Measurements from ENCODE around the gene PAX4. TPM values are rescaled to one million over a fixed set of nuclear protein-coding genes. Genes with fewer than 3 reads are reported as not detected.

Gene PAX4
- total and polyA plus RNA-seq, 9 of the 15 experiments (the other 6 are each of a cell fraction or from before 2014, with no cell fraction given), result not detected

DNA sequence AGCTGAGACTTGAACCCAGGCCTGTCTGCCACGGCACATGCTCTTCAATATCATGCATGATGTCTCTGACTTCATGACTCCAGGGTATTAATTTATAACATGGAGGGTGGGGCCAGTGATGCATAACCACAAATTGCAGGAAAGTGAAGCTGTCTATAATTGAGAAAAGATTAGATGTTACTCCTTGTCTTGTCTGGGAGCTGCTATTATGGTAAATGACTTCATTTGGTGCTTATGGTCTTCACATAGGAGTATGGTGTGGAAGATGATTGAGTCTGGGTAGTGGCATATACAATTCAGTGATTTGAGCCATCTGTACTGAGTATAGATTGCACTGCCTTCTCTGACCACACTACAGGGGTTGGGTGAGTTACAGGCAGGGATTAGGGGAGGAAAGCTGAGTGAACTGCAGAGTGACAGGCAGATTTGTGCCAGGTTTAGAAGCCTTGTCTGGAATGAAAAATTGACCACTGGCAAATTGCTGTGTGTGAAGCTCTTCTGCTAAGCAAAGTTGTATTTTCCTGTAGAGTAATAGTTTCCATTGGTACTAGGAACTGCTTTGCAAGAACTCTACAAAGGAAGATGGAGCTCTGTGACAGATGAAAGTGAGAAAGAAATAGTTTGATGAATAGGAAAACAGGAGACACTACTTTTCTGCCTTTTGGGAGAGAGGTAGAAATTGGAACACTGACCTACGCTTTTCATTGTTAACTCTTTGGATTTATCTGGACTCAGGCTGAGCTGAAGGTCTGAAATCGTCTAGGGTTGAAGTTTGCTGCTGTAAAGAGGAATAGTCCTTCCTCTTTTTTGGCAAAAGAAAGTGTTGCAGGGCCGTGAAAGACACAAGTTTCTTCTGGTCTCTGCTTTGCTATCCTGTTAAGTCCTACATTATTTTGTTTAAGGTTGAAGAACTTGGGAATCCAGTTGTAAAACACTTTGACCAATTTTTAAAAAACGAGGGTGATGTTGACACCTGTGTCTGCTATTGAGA is 36.8 kb upstream of the PAX4 start (continued):
- TF ChIP-seq ZC3H11A (IDR thresholded peaks at IDR 0.05; ENCODE audit: low read depth, low read length) (no peak), CEBPG (CRISPR knock-in tag; IDR thresholded peaks at IDR 0.05) (no peak), CEBPG (tag; conservative IDR thresholded peaks at IDR 0.05 in 1 of 2, IDR thresholded peaks at IDR 0.05 in 1 of 2) (no peak), FOXJ2 (tag; IDR thresholded peaks at IDR 0.05) (no peak), MNT (conservative IDR thresholded peaks at IDR 0.05) (0 out of 4 replicates have a peak, but pooled peaks of 1 of the 2 experiments have one; percentile 14), NBN (IDR thresholded peaks at IDR 0.05; ENCODE audit: low read depth) (no peak), SP1 (CRISPR knock-in tag; IDR thresholded peaks at IDR 0.05) (peak; percentile 31; the same call in 1 of the 2 replicates), NFIC (IDR thresholded peaks at IDR 0.05) (no peak), RNF2 (IDR thresholded peaks at IDR 0.05) (no peak), ZNF586 (CRISPR knock-in tag; conservative IDR thresholded peaks at IDR 0.05) (no peak), MECOM (CRISPR knock-in tag; IDR thresholded peaks at IDR 0.05) (no peak), ZNF699 (CRISPR knock-in tag; IDR thresholded peaks at IDR 0.05; ENCODE audit: insufficient replicate concordance) (no peak), CHAMP1 (IDR thresholded peaks at IDR 0.05) (no peak), SRSF9 (IDR thresholded peaks at IDR 0.05; ENCODE audit: borderline replicate concordance, low read depth, low read length) (no peak), ZBTB7A (IDR thresholded peaks at IDR 0.05; ENCODE audit: borderline replicate concordance, control insufficient read depth, low read depth, low read length) (no peak), POLR2A (conservative IDR thresholded peaks at IDR 0.05) (peak; percentile 25; the same call in 1 of the 2 replicates), HDAC1 (IDR thresholded peaks at IDR 0.05) (peak in 1 of 2 experiments; percentile 57; a peak in 2 of 4 replicates), SREBF2 (CRISPR knock-in tag; IDR thresholded peaks at IDR 0.05) (no peak), NFATC3 (IDR thresholded peaks at IDR 0.05) (no peak), STAG1 (CRISPR knock-in tag; IDR thresholded peaks at IDR 0.05; ENCODE audit: borderline replicate concordance) (no peak), TFAM (CRISPR knock-in tag; conservative IDR thresholded peaks at IDR 0.05) (no peak), ZNF77 (CRISPR knock-in tag; IDR thresholded peaks at IDR 0.05) (no peak), SMC3 (conservative IDR thresholded peaks at IDR 0.05; ENCODE audit: insufficient read depth, low read depth, low read length) (no peak)
- TF ChIP-seq, protein P1, sequence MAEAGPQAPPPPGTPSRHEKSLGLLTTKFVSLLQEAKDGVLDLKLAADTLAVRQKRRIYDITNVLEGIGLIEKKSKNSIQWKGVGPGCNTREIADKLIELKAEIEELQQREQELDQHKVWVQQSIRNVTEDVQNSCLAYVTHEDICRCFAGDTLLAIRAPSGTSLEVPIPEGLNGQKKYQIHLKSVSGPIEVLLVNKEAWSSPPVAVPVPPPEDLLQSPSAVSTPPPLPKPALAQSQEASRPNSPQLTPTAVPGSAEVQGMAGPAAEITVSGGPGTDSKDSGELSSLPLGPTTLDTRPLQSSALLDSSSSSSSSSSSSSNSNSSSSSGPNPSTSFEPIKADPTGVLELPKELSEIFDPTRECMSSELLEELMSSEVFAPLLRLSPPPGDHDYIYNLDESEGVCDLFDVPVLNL (CRISPR knock-in tag; IDR thresholded peaks at IDR 0.05; ENCODE audit: low read depth), result no peak

All from K562 (cell line).